ENCODE results near the gene NUSAP1. TPM values are rescaled to one million over a fixed set of nuclear protein-coding genes. Genes with fewer than 3 reads are reported as not detected.

NUSAP1 gene
- total RNA-seq, 2 donors from 2014 or later: 118 to 185 TPM

DNA sequence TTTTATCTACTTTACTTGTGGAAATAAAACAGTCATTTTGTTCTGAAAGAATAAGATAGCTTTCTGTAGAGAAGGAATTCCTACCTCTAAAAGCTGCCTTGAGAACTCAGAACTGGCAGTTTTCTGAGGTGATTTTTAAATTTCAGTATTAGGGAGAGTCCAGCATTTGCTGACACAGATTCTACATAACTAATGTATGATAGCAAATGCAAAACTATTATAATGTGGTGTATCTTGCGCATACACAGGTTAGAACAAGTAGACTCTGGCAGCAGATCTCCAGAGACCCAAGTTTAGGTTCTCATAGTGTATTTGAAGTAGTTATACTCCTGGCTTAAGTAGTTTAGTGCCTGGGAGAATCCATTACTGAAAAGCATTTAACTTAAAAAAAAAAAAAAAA, 31.1 kb upstream of the NUSAP1 start:
- no peak for DNase-seq
- Mint-ChIP-seq H3K9me3 (no peaks in the 10 kb centered on the region), H3K27me3 (ENCODE audit: insufficient read depth) (no peaks in the 10 kb centered on the region), H3K27ac (no peak overlapping the region), H3K36me3 (ENCODE audit: low read depth) (peaks cover 31% of the 10 kb centered on the region), H3K4me3 (no peak overlapping the region), H3K4me1 (peaks cover 37% of the 10 kb centered on the region)
- peaks cover 54% of the 10 kb centered on the region for H3K36me3 ChIP-seq (ENCODE audit: control insufficient read depth, insufficient read depth, low read length)
- H3K4me3 ChIP-seq (ENCODE audit: low read length): no peak overlapping the region
- no peak overlapping the region for H3K27ac ChIP-seq (ENCODE audit: low read depth, low read length)
- no peaks in the 10 kb centered on the region for H3K4me1 ChIP-seq (ENCODE audit: control insufficient read depth, insufficient read depth, low read length)
- TF ChIP-seq, protein P1, sequence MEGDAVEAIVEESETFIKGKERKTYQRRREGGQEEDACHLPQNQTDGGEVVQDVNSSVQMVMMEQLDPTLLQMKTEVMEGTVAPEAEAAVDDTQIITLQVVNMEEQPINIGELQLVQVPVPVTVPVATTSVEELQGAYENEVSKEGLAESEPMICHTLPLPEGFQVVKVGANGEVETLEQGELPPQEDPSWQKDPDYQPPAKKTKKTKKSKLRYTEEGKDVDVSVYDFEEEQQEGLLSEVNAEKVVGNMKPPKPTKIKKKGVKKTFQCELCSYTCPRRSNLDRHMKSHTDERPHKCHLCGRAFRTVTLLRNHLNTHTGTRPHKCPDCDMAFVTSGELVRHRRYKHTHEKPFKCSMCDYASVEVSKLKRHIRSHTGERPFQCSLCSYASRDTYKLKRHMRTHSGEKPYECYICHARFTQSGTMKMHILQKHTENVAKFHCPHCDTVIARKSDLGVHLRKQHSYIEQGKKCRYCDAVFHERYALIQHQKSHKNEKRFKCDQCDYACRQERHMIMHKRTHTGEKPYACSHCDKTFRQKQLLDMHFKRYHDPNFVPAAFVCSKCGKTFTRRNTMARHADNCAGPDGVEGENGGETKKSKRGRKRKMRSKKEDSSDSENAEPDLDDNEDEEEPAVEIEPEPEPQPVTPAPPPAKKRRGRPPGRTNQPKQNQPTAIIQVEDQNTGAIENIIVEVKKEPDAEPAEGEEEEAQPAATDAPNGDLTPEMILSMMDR (conservative IDR thresholded peaks at IDR 0.05): no peak
- no peak overlapping the region for H3K9ac ChIP-seq (ENCODE audit: extremely low read depth, low read length, poor library complexity, severe bottlenecking)
- H3K27me3 ChIP-seq (ENCODE audit: control insufficient read depth, insufficient read depth, low read length, poor library complexity, severe bottlenecking): no peaks in the 10 kb centered on the region
- 95% methylated on average over 1 of the region's 1 CpG; no CpG with 5 or more reads in 1 of the 2 experiments for WGBS, 2 experiments (ENCODE audit: insufficient coverage in 1 of 2, insufficient read length in 1 of 2)
- H3K9me3 ChIP-seq (ENCODE audit: control insufficient read depth, low read length): no peaks in the 10 kb centered on the region

DNA sequence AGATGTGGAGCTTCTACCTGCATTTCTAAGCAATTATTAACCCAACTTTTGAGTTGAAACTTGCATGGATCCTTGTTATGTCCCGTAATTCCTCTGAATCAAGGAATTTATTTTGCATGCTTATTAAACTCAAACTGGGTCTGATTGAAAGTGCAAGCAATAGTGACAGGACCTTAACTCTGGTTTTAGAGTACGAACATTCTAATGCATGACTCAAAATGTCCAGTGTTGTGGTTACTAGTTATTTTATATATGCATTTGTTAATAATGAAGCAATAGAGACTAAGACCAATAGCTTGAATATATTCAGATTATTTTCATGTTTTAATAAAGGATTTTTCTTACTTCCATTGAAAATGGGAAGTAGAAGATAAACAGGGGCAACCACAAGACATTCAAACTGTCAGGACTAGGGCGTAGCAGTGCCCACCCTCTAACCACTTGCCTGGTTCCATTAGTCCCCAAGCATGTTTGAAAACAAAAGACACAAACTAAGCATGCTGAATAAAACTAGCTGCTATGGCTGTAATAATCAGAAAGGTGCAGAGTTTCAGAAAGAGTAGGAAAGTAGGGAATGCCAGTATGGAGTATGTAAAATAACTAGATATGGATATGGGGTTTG, 28.4 kb upstream of the NUSAP1 start:
- peaks cover 19% of the 10 kb centered on the region for H3K36me3 Mint-ChIP-seq (ENCODE audit: low read depth)
- Histone ChIP-seq H3K9ac (ENCODE audit: extremely low read depth, low read length, poor library complexity, severe bottlenecking) (no peak overlapping the region), H3K9me3 (ENCODE audit: control insufficient read depth, low read length) (no peaks in the 10 kb centered on the region), H3K27me3 (ENCODE audit: control insufficient read depth, insufficient read depth, low read length, poor library complexity, severe bottlenecking) (no peaks in the 10 kb centered on the region), H3K27ac (ENCODE audit: low read depth, low read length) (no peak overlapping the region), H3K36me3 (ENCODE audit: control insufficient read depth, insufficient read depth, low read length) (peaks cover 43% of the 10 kb centered on the region), H3K4me3 (ENCODE audit: low read length) (no peak overlapping the region), H3K4me1 (ENCODE audit: control insufficient read depth, insufficient read depth, low read length) (no peaks in the 10 kb centered on the region)
- TF ChIP-seq, protein P1 (conservative IDR thresholded peaks at IDR 0.05): no peak
- no peaks in the 10 kb centered on the region for H3K27me3 Mint-ChIP-seq (ENCODE audit: insufficient read depth)
- H3K9me3 Mint-ChIP-seq: no peaks in the 10 kb centered on the region
- peak overlapping the region; percentile 2 for H3K4me3 Mint-ChIP-seq
- DNase-seq: no peak
- peaks cover 37% of the 10 kb centered on the region for H3K4me1 Mint-ChIP-seq
- H3K27ac Mint-ChIP-seq: no peak overlapping the region
- WGBS, 2 experiments (ENCODE audit: insufficient coverage in 1 of 2, insufficient read length in 1 of 2): 95 to 100% methylated on average over 3 of the region's 3 CpGs

DNA sequence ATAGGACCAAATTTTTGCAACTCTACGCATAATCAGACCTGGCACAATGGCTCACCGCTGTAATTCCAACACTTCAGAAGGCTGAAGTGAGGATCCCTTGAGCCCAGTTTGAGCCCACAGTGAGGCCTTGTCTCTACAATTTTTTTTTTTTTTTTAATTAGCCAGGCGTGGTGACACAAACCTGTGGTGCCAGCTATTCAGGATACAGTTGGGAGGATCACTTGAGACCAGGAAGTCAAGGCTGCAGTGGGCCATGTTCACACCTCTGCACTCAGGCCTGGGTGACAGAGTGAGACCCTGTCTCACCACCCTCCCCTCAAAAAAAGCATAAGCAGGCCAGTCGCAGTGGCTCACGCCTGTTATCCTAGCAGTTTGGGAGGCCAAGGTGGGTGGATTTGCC, 25.0 kb upstream of the NUSAP1 start:
- H3K4me1 Mint-ChIP-seq: peaks cover 17% of the 10 kb centered on the region
- no peaks in the 10 kb centered on the region for H3K9me3 ChIP-seq (ENCODE audit: control insufficient read depth, low read length)
- H3K27ac Mint-ChIP-seq: no peak overlapping the region
- H3K27me3 ChIP-seq (ENCODE audit: control insufficient read depth, insufficient read depth, low read length, poor library complexity, severe bottlenecking): no peaks in the 10 kb centered on the region
- no peak overlapping the region for H3K9ac ChIP-seq (ENCODE audit: extremely low read depth, low read length, poor library complexity, severe bottlenecking)
- peaks cover 36% of the 10 kb centered on the region for H3K36me3 ChIP-seq (ENCODE audit: control insufficient read depth, insufficient read depth, low read length)
- no peaks in the 10 kb centered on the region for H3K9me3 Mint-ChIP-seq
- H3K27ac ChIP-seq (ENCODE audit: low read depth, low read length): no peak overlapping the region
- DNase-seq: no peak
- no peaks in the 10 kb centered on the region for H3K4me1 ChIP-seq (ENCODE audit: control insufficient read depth, insufficient read depth, low read length)
- H3K4me3 ChIP-seq (ENCODE audit: low read length): no peak overlapping the region
- TF ChIP-seq, protein P1 (conservative IDR thresholded peaks at IDR 0.05): no peak
- peaks cover 12% of the 10 kb centered on the region for H3K36me3 Mint-ChIP-seq (ENCODE audit: low read depth)
- WGBS, 2 experiments (ENCODE audit: insufficient coverage in 1 of 2, insufficient read length in 1 of 2): 74 to 86% methylated on average over 3 to 5 of the region's 5 CpGs
- H3K27me3 Mint-ChIP-seq (ENCODE audit: insufficient read depth): no peaks in the 10 kb centered on the region
- no peak overlapping the region for H3K4me3 Mint-ChIP-seq

Data from endodermal cell (in vitro differentiated cells).